Neural crest cell (in vitro differentiated cells): Measurements from ENCODE around the gene RAB41. TPM values are rescaled to one million over a fixed set of nuclear protein-coding genes. Genes with fewer than 3 reads are reported as not detected.

Experiments used
- DNase-seq: peaks from one replicate; pipeline ENCODE4 v3.0.0; 2021; ENCODE audit warnings: low read depth, mixed read lengths, low spot score
- H3K27ac Mint-ChIP-seq: one replicate; pipeline ENCODE4 v1.8.0; 2021; ENCODE audit warnings: mild to moderate bottlenecking, mixed read lengths; ENCODE audit not compliant: unreplicated experiment
- H3K27me3 Mint-ChIP-seq: 2 replicates; pipeline ENCODE4 v1.8.0; 2021; ENCODE audit warnings: low read depth, mild to moderate bottlenecking, mixed read lengths
- H3K36me3 Mint-ChIP-seq: 2 replicates; pipeline ENCODE4 v1.8.0; 2021; ENCODE audit warnings: low read depth, mild to moderate bottlenecking, mixed read lengths
- H3K4me1 Mint-ChIP-seq: 2 replicates; pipeline ENCODE4 v1.8.0; 2021; ENCODE audit warnings: mixed read lengths
- H3K4me3 Mint-ChIP-seq: one replicate; pipeline ENCODE4 v1.8.0; 2021; ENCODE audit warnings: mild to moderate bottlenecking, mixed read lengths
- H3K9me3 Mint-ChIP-seq: 2 replicates; pipeline ENCODE4 v1.8.0; 2021; ENCODE audit warnings: mixed read lengths
- total RNA-seq: library from RNA; stranded (reverse); gene quantifications from 2 replicates; pipeline ENCODE4 v1.2.1, GENCODE V29; 2021
- TF ChIP-seq, protein P1 (sequence below): fragments of 200-600 bp; sonication (generic); conservative IDR thresholded peaks from 2 replicates; pipeline ENCODE4 v1.5.0; 2021; ENCODE audit warnings: antibody characterized with exemption, mild to moderate bottlenecking

RAB41 gene
- total RNA-seq, 1 donor from 2014 or later = not detected

DNA sequence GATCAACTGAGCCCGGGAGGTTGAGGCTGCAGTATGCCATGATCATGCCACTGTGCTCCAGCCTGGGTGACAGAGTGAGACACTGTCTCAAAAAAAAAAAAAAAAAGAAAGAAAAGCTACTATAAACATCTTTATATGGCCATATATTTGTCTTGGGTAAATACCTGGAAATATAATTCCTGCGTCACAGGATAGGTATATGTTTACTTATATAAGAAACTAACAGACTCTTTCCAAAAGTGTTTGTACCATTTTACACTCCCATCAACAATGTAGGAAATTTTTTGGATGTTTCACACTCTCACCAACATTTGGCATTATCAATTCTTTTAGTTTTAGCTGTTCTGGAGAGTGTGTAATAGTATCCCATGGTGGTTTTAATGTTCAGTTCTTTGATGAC is 34.7 kb upstream of the RAB41 start:
- TF ChIP-seq, protein P1, sequence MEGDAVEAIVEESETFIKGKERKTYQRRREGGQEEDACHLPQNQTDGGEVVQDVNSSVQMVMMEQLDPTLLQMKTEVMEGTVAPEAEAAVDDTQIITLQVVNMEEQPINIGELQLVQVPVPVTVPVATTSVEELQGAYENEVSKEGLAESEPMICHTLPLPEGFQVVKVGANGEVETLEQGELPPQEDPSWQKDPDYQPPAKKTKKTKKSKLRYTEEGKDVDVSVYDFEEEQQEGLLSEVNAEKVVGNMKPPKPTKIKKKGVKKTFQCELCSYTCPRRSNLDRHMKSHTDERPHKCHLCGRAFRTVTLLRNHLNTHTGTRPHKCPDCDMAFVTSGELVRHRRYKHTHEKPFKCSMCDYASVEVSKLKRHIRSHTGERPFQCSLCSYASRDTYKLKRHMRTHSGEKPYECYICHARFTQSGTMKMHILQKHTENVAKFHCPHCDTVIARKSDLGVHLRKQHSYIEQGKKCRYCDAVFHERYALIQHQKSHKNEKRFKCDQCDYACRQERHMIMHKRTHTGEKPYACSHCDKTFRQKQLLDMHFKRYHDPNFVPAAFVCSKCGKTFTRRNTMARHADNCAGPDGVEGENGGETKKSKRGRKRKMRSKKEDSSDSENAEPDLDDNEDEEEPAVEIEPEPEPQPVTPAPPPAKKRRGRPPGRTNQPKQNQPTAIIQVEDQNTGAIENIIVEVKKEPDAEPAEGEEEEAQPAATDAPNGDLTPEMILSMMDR = no peak
- Mint-ChIP-seq H3K9me3 (peaks cover 5% of the 10 kb centered on the region), H3K27me3 (no peaks in the 10 kb centered on the region), H3K36me3 (peaks cover 5% of the 10 kb centered on the region), H3K4me3 (no peak overlapping the region), H3K4me1 (no peaks in the 10 kb centered on the region), H3K27ac (no peak overlapping the region)
- DNase-seq = no peak

DNA sequence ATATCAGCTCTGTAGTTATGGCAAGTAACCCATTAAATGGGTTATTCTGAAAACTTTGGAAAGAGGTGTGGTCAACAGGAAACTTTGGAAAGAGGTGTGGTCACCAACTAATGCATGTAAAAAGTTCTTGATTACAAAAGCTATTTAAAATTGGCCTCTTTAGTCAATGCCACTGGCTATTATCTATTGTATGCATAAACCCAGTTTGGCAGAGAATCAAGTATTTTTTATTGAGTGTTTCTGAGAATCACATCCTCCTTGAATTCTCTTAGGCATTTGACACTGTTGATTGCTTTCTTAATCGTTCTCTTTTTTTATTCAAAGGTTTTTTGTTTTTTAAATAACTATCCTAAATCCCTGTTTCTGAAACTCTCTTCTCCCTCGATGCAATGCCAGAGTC is 29.5 kb upstream of the RAB41 start:
- no peaks in the 10 kb centered on the region for H3K27me3 Mint-ChIP-seq
- H3K4me3 Mint-ChIP-seq = no peak overlapping the region
- DNase-seq = no peak
- H3K4me1 Mint-ChIP-seq = peaks cover 8% of the 10 kb centered on the region
- peaks cover 10% of the 10 kb centered on the region for H3K36me3 Mint-ChIP-seq
- TF ChIP-seq, protein P1 = no peak
- no peak overlapping the region for H3K27ac Mint-ChIP-seq
- H3K9me3 Mint-ChIP-seq = peaks cover 11% of the 10 kb centered on the region

DNA sequence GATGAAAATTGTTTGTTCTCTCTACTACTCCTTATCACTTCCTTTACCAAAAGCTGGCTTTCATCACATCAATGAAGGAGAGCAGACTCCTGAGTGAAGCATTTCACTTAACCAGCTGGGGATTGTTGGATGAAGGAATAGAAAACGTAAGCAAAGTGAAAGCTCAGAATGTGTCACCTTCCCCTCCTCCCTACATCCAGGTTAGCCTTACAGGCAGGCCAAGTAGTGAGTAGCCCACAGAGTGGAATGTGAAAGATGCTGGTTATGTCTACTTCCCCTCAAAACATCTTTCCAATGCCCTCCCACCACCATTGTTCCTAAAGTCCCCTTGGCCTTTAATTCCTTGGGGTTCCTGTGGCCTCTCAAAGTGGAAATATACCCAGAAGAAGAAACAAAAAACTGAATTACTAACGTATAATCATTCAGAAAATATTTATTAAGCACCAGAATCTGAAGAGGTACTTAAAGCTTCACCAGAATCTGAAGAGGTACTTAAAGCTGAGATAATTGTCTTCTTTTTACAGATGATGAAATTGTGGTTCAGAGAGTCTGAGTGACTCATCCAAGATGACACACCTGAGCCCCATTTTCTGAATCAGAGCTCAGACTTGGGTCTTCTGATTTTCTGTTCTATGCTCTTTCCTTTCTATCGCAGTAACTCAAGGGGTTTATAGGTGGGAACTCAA is 28.5 kb upstream of the RAB41 start:
- Mint-ChIP-seq H3K4me3 (no peak overlapping the region), H3K9me3 (peaks cover 9% of the 10 kb centered on the region), H3K27ac (no peak overlapping the region), H3K36me3 (peaks cover 10% of the 10 kb centered on the region), H3K4me1 (peaks cover 8% of the 10 kb centered on the region), H3K27me3 (no peaks in the 10 kb centered on the region)
- no peak for DNase-seq
- TF ChIP-seq, protein P1 = no peak

DNA sequence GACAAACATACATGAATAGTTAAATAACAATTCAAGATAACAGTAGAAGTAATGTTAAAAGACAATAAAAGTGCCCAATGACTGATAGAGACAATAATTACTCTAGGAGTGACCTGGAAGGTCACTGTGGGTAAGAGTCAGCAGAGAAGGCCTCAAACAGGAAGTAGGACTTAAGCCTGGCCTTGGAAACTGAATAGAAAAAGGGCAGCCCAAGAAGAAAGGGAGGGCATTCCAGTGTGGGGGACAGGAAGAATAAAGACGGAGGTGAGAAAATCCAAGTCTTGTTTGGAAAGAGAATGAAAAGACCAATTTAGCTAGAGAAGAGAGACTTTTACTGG is 27.9 kb upstream of the RAB41 start:
- peaks cover 9% of the 10 kb centered on the region for H3K9me3 Mint-ChIP-seq

DNA sequence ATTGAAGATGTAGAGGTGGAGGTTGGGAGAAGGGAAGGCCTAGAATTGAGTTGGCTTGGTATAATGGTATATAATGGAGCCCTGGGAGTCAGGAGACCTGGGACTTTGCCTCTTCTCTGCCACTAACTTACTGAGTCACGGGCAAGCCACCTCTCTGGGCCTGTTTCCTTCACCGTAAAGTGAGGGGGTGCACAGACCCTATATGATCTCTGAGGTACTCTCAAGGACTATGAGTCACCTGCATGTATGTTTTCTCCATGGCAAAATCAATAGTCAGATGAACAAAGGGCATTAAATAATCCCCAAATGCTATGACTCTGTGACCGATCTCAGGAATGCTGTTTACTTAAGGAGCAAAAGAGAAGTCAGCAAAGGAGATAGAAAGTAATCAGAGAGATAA is 27.1 kb upstream of the RAB41 start:
- Mint-ChIP-seq H3K36me3 (peaks cover 10% of the 10 kb centered on the region), H3K27me3 (no peaks in the 10 kb centered on the region), H3K4me3 (no peak overlapping the region), H3K4me1 (peaks cover 8% of the 10 kb centered on the region), H3K27ac (no peak overlapping the region), H3K9me3 (peaks cover 9% of the 10 kb centered on the region)
- DNase-seq = no peak
- TF ChIP-seq, protein P1 = no peak

More for the DNA sequence above, 27.9 kb upstream of the RAB41 start:
- no peak for DNase-seq
- TF ChIP-seq, protein P1 = no peak
- Mint-ChIP-seq H3K4me1 (peaks cover 8% of the 10 kb centered on the region), H3K27ac (no peak overlapping the region), H3K36me3 (peaks cover 10% of the 10 kb centered on the region), H3K4me3 (no peak overlapping the region), H3K27me3 (no peaks in the 10 kb centered on the region)
